Measurements from ENCODE around the gene XRCC5.

Gene XRCC5

GRCh38 chr2:216216951-216217903 is 108.1 kb downstream of the XRCC5 start:
- TF ChIP-seq FOXP2 (optimal IDR thresholded peaks at IDR 0.05; ENCODE audit: control extremely low read depth, extremely low read length, insufficient read depth), result no peak
- no peak for TF ChIP-seq POLR2AphosphoS5 (IDR thresholded peaks at IDR 0.05; ENCODE audit: borderline replicate concordance, low read depth, low read length)
- TF ChIP-seq EZH2 (IDR thresholded peaks at IDR 0.05), result no peak
- no peak for DNase-seq (ENCODE audit: low read depth, low spot score)
- Histone ChIP-seq H3K27ac (no peak overlapping the region), H3K36me3 (ENCODE audit: insufficient read depth, low read length) (no peaks in the 10 kb centered on the region), H3K9me3 (ENCODE audit: low read depth, low read length) (no peaks in the 10 kb centered on the region), H3K9ac (ENCODE audit: insufficient read length) (no peak overlapping the region), H3K4me3 (no peak overlapping the region)

DNA sequence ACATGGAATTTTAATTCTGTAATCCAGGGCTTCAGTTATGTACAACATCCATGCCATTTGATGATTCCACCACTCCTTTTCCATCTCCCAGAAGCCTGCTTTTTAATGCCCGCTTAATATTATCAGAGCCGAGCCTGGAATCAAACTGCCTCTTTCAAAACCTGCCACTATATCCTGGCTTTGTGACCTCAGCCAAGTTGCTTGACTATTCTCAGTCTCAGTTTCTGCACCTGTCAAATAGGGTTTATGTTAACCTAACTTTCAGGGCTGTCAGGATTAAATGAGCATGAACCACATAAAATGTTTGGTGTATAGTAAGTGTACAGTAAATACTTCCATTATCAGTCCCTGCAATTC is 108.7 kb downstream of the XRCC5 start:
- no peak overlapping the region for H3K9ac ChIP-seq (ENCODE audit: insufficient read length)
- H3K27ac ChIP-seq, result no peak overlapping the region
- H3K36me3 ChIP-seq (ENCODE audit: insufficient read depth, low read length), result no peaks in the 10 kb centered on the region
- no peaks in the 10 kb centered on the region for H3K9me3 ChIP-seq (ENCODE audit: low read depth, low read length)
- TF ChIP-seq EZH2 (IDR thresholded peaks at IDR 0.05) (no peak), POLR2AphosphoS5 (IDR thresholded peaks at IDR 0.05; ENCODE audit: borderline replicate concordance, low read depth, low read length) (no peak), FOXP2 (optimal IDR thresholded peaks at IDR 0.05; ENCODE audit: control extremely low read depth, extremely low read length, insufficient read depth) (no peak)
- H3K4me3 ChIP-seq, result no peak overlapping the region
- DNase-seq (ENCODE audit: low read depth, low spot score), result no peak

- H3K9ac ChIP-seq (ENCODE audit: insufficient read length), result no peak overlapping the region
These were observed 110.7 kb downstream of the XRCC5 start for GRCh38 chr2:216219861-216220260.

DNA sequence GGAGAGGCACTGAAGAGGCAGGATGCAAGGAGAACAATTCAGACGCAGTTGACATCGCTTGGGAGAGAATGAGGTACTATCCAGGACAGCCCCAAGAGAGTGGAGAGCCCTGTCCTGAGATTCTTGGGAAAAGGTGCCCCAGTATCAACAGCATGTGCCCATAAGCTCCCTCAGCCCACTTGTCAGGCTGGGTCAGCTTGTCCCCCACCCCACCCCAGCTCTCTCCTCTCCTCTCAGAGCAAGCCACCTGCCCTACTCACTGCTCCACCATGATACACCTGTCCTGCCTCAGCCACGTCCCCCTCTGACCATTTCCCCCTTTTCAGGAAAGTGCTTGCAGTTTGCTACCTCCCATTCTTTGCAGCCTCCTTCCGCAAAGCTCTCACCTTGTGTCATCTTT is 111.8 kb downstream of the XRCC5 start:
- no peak overlapping the region for H3K27ac ChIP-seq
- no peaks in the 10 kb centered on the region for H3K36me3 ChIP-seq (ENCODE audit: insufficient read depth, low read length)
- H3K9me3 ChIP-seq (ENCODE audit: low read depth, low read length), result no peaks in the 10 kb centered on the region
- DNase-seq (ENCODE audit: low read depth, low spot score), result no peak
- H3K4me3 ChIP-seq, result no peak overlapping the region
- no peak overlapping the region for H3K9ac ChIP-seq (ENCODE audit: insufficient read length)
- TF ChIP-seq POLR2AphosphoS5 (IDR thresholded peaks at IDR 0.05; ENCODE audit: borderline replicate concordance, low read depth, low read length) (no peak), EZH2 (IDR thresholded peaks at IDR 0.05) (no peak), FOXP2 (optimal IDR thresholded peaks at IDR 0.05; ENCODE audit: control extremely low read depth, extremely low read length, insufficient read depth) (no peak)

More at GRCh38 chr2:216219861-216220260, 110.7 kb downstream of the XRCC5 start:
- no peak for DNase-seq (ENCODE audit: low read depth, low spot score)
- no peak overlapping the region for H3K4me3 ChIP-seq
- H3K27ac ChIP-seq, result no peak overlapping the region
- TF ChIP-seq FOXP2 (optimal IDR thresholded peaks at IDR 0.05; ENCODE audit: control extremely low read depth, extremely low read length, insufficient read depth) (no peak), POLR2AphosphoS5 (IDR thresholded peaks at IDR 0.05; ENCODE audit: borderline replicate concordance, low read depth, low read length) (no peak), EZH2 (IDR thresholded peaks at IDR 0.05) (no peak)
- H3K36me3 ChIP-seq (ENCODE audit: insufficient read depth, low read length), result no peaks in the 10 kb centered on the region
- H3K9me3 ChIP-seq (ENCODE audit: low read depth, low read length), result no peaks in the 10 kb centered on the region

DNA sequence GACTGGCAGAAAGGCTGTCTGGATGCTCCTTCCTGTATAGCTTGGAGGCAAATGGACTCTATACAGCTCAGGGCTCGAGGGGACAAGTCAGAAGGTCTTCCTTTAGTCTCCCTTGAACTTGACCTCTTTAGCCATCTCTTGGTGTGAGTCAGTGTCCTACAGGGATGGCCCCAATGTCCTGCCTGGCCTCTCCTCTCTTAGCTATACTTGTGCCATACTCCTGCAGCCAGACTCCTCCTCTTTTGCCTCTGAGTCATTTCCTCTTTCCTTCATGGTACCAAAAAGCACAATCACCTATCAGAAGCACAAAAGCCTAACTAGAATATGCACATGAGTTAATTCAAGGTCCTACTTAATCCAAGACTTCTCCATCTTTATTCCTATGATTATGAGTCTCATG is 112.7 kb downstream of the XRCC5 start:
- H3K36me3 ChIP-seq (ENCODE audit: insufficient read depth, low read length), result no peaks in the 10 kb centered on the region
- TF ChIP-seq POLR2AphosphoS5 (IDR thresholded peaks at IDR 0.05; ENCODE audit: borderline replicate concordance, low read depth, low read length), result no peak
- no peak for TF ChIP-seq FOXP2 (optimal IDR thresholded peaks at IDR 0.05; ENCODE audit: control extremely low read depth, extremely low read length, insufficient read depth)
- TF ChIP-seq EZH2 (IDR thresholded peaks at IDR 0.05), result no peak
- H3K9me3 ChIP-seq (ENCODE audit: low read depth, low read length), result no peaks in the 10 kb centered on the region
- no peak overlapping the region for H3K9ac ChIP-seq (ENCODE audit: insufficient read length)
- H3K4me3 ChIP-seq, result no peak overlapping the region
- no peak for DNase-seq (ENCODE audit: low read depth, low spot score)
- H3K27ac ChIP-seq, result no peak overlapping the region

- H3K9me3 ChIP-seq (ENCODE audit: low read depth, low read length), result no peaks in the 10 kb centered on the region
- H3K27ac ChIP-seq, result no peak overlapping the region
- no peak for DNase-seq (ENCODE audit: low read depth, low spot score)
- TF ChIP-seq FOXP2 (optimal IDR thresholded peaks at IDR 0.05; ENCODE audit: control extremely low read depth, extremely low read length, insufficient read depth) (no peak), POLR2AphosphoS5 (IDR thresholded peaks at IDR 0.05; ENCODE audit: borderline replicate concordance, low read depth, low read length) (no peak), EZH2 (IDR thresholded peaks at IDR 0.05) (no peak)
- no peak overlapping the region for H3K4me3 ChIP-seq
- no peak overlapping the region for H3K9ac ChIP-seq (ENCODE audit: insufficient read length)
- H3K36me3 ChIP-seq (ENCODE audit: insufficient read depth, low read length), result no peaks in the 10 kb centered on the region
These were observed 113.7 kb downstream of the XRCC5 start for GRCh38 chr2:216222650-216223352.

DNA sequence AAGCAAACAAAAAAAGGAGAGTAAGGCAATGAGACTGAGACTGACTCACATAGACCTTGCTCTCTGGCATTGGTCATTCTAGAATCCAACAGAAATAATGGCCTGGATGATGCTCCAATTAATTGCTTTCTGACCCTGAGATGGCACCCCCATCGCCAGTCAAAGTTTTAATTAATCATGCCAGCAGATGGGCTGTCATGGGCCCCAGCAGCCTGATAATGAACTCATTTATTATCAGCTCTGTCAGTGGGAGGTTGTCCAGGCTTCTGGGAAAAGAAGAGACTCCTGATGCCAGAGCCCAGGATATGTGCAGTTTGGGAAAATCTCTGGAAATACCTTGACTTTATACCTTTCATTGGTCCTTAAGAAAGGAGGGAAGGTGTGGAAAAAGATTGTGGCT is 115.2 kb downstream of the XRCC5 start:
- no peak for DNase-seq (ENCODE audit: low read depth, low spot score)
- H3K36me3 ChIP-seq (ENCODE audit: insufficient read depth, low read length), result no peaks in the 10 kb centered on the region
- no peak overlapping the region for H3K9ac ChIP-seq (ENCODE audit: insufficient read length)
- TF ChIP-seq POLR2AphosphoS5 (IDR thresholded peaks at IDR 0.05; ENCODE audit: borderline replicate concordance, low read depth, low read length) (no peak), FOXP2 (optimal IDR thresholded peaks at IDR 0.05; ENCODE audit: control extremely low read depth, extremely low read length, insufficient read depth) (no peak), EZH2 (IDR thresholded peaks at IDR 0.05) (no peak)
- no peaks in the 10 kb centered on the region for H3K9me3 ChIP-seq (ENCODE audit: low read depth, low read length)
- H3K27ac ChIP-seq, result no peak overlapping the region
- H3K4me3 ChIP-seq, result no peak overlapping the region

GRCh38 chr2:216229277-216229914 is 120.2 kb downstream of the XRCC5 start:
- Histone ChIP-seq H3K27ac (no peak overlapping the region), H3K4me3 (no peak overlapping the region), H3K9ac (ENCODE audit: insufficient read length) (no peak overlapping the region), H3K9me3 (ENCODE audit: low read depth, low read length) (no peaks in the 10 kb centered on the region), H3K36me3 (ENCODE audit: insufficient read depth, low read length) (no peaks in the 10 kb centered on the region)
- DNase-seq (ENCODE audit: low read depth, low spot score), result no peak
- TF ChIP-seq POLR2AphosphoS5 (IDR thresholded peaks at IDR 0.05; ENCODE audit: borderline replicate concordance, low read depth, low read length), result no peak
- no peak for TF ChIP-seq EZH2 (IDR thresholded peaks at IDR 0.05)
- no peak for TF ChIP-seq FOXP2 (optimal IDR thresholded peaks at IDR 0.05; ENCODE audit: control extremely low read depth, extremely low read length, insufficient read depth)
